Measurements from ENCODE around the gene TNNT3.
A peak's percentile ranks its signal among the peaks of the same experiment; 100 is the strongest.
"Not testable (repeated sequence)": the region's sequence is repeated elsewhere in the genome, so short reads cannot be mapped to it uniquely, and the experiment has no call there.

TNNT3 gene

GRCh38 chr11:1919391-1920127 is at the start of gene TNNT3:
Gene TNNT3, plus strand, starts transcription at chr11:1919703. Its CDS starts 3,172 bp downstream, at chr11:1922875.
- H3K27me3 ChIP-seq (replicated peaks; ENCODE audit: control insufficient read depth, insufficient read depth, low read length) = no peaks in the 10 kb centered on the region
- no peaks in the 10 kb centered on the region for H3K9me3 ChIP-seq (ENCODE audit: control insufficient read depth, low read length)
- no peak for DNase-seq (ENCODE audit: low read depth)
- H3K9ac ChIP-seq (ENCODE audit: low read length) = no peak within 1 kb of the TSS
- H3K4me3 ChIP-seq (ENCODE audit: low read length) = no peak within 1 kb of the TSS
- peaks cover 20% of the 10 kb centered on the region for H3K4me1 ChIP-seq (ENCODE audit: control insufficient read depth, insufficient read depth, low read length)
- H3K36me3 ChIP-seq (ENCODE audit: control insufficient read depth, insufficient read depth, low read length, severe bottlenecking) = no peaks in the 10 kb centered on the region

GRCh38 chr11:1870326-1870696 is 49.2 kb upstream of the TNNT3 start:
- Histone ChIP-seq H3K27me3 (replicated peaks; ENCODE audit: control insufficient read depth, insufficient read depth, low read length) (peaks cover 10% of the 10 kb centered on the region), H3K4me1 (ENCODE audit: control insufficient read depth, insufficient read depth, low read length) (peaks cover 24% of the 10 kb centered on the region), H3K36me3 (ENCODE audit: control insufficient read depth, insufficient read depth, low read length, severe bottlenecking) (no peaks in the 10 kb centered on the region), H3K9ac (ENCODE audit: low read length) (peak overlapping the region; percentile 83), H3K9me3 (ENCODE audit: control insufficient read depth, low read length) (no peaks in the 10 kb centered on the region), H3K4me3 (ENCODE audit: low read length) (peak overlapping the region; percentile 76)
- DNase-seq (ENCODE audit: low read depth) = no peak

- Histone ChIP-seq H3K36me3 (ENCODE audit: control insufficient read depth, insufficient read depth, low read length, severe bottlenecking) (no peaks in the 10 kb centered on the region), H3K4me3 (ENCODE audit: low read length) (peak overlapping the region; percentile 76), H3K4me1 (ENCODE audit: control insufficient read depth, insufficient read depth, low read length) (peaks cover 26% of the 10 kb centered on the region), H3K27me3 (replicated peaks; ENCODE audit: control insufficient read depth, insufficient read depth, low read length) (peaks cover 10% of the 10 kb centered on the region), H3K9ac (ENCODE audit: low read length) (peak overlapping the region; percentile 83), H3K9me3 (ENCODE audit: control insufficient read depth, low read length) (no peaks in the 10 kb centered on the region)
- DNase-seq (ENCODE audit: low read depth) = no peak
These were observed 48.6 kb upstream of the TNNT3 start for GRCh38 chr11:1870721-1871466.

GRCh38 chr11:1871531-1871930 is 48.0 kb upstream of the TNNT3 start:
- H3K4me1 ChIP-seq (ENCODE audit: control insufficient read depth, insufficient read depth, low read length) = peaks cover 32% of the 10 kb centered on the region
- H3K4me3 ChIP-seq (ENCODE audit: low read length) = peak overlapping the region; percentile 76
- DNase-seq (ENCODE audit: low read depth) = no peak
- peaks cover 10% of the 10 kb centered on the region for H3K27me3 ChIP-seq (replicated peaks; ENCODE audit: control insufficient read depth, insufficient read depth, low read length)
- H3K9me3 ChIP-seq (ENCODE audit: control insufficient read depth, low read length) = no peaks in the 10 kb centered on the region
- peak overlapping the region; percentile 83 for H3K9ac ChIP-seq (ENCODE audit: low read length)
- no peaks in the 10 kb centered on the region for H3K36me3 ChIP-seq (ENCODE audit: control insufficient read depth, insufficient read depth, low read length, severe bottlenecking)

GRCh38 chr11:1872267-1872985 is 47.1 kb upstream of the TNNT3 start:
- Histone ChIP-seq H3K27me3 (replicated peaks; ENCODE audit: control insufficient read depth, insufficient read depth, low read length) (peaks cover 10% of the 10 kb centered on the region), H3K9ac (ENCODE audit: low read length) (peak overlapping the region; percentile 83), H3K4me1 (ENCODE audit: control insufficient read depth, insufficient read depth, low read length) (peaks cover 38% of the 10 kb centered on the region), H3K4me3 (ENCODE audit: low read length) (peak overlapping the region; percentile 76), H3K9me3 (ENCODE audit: control insufficient read depth, low read length) (no peaks in the 10 kb centered on the region), H3K36me3 (ENCODE audit: control insufficient read depth, insufficient read depth, low read length, severe bottlenecking) (no peaks in the 10 kb centered on the region)
- no peak for DNase-seq (ENCODE audit: low read depth)

- Histone ChIP-seq H3K9me3 (ENCODE audit: control insufficient read depth, low read length) (no peaks in the 10 kb centered on the region), H3K9ac (ENCODE audit: low read length) (peak overlapping the region; percentile 83), H3K27me3 (replicated peaks; ENCODE audit: control insufficient read depth, insufficient read depth, low read length) (peaks cover 9% of the 10 kb centered on the region), H3K36me3 (ENCODE audit: control insufficient read depth, insufficient read depth, low read length, severe bottlenecking) (no peaks in the 10 kb centered on the region), H3K4me3 (ENCODE audit: low read length) (peak overlapping the region; percentile 76), H3K4me1 (ENCODE audit: control insufficient read depth, insufficient read depth, low read length) (peaks cover 41% of the 10 kb centered on the region)
- DNase-seq (ENCODE audit: low read depth) = peak; percentile 58
These were observed 46.3 kb upstream of the TNNT3 start for GRCh38 chr11:1873048-1873812.

- Histone ChIP-seq H3K4me1 (ENCODE audit: control insufficient read depth, insufficient read depth, low read length) (peaks cover 37% of the 10 kb centered on the region), H3K9ac (ENCODE audit: low read length) (peak overlapping the region; percentile 56)
- H3K4me3 ChIP-seq (ENCODE audit: low read length); H3K9me3 ChIP-seq (ENCODE audit: control insufficient read depth, low read length); H3K27me3 ChIP-seq (replicated peaks; ENCODE audit: control insufficient read depth, insufficient read depth, low read length); H3K36me3 ChIP-seq (ENCODE audit: control insufficient read depth, insufficient read depth, low read length, severe bottlenecking); DNase-seq (ENCODE audit: low read depth): not testable (repeated sequence)
These were observed 45.7 kb upstream of the TNNT3 start for GRCh38 chr11:1873813-1874150.

GRCh38 chr11:1874441-1875092 is 44.9 kb upstream of the TNNT3 start:
- H3K9me3 ChIP-seq (ENCODE audit: control insufficient read depth, low read length); H3K27me3 ChIP-seq (replicated peaks; ENCODE audit: control insufficient read depth, insufficient read depth, low read length); H3K36me3 ChIP-seq (ENCODE audit: control insufficient read depth, insufficient read depth, low read length, severe bottlenecking); DNase-seq (ENCODE audit: low read depth); H3K4me3 ChIP-seq (ENCODE audit: low read length): not testable (repeated sequence)
- Histone ChIP-seq H3K9ac (ENCODE audit: low read length) (peak overlapping the region; percentile 49), H3K4me1 (ENCODE audit: control insufficient read depth, insufficient read depth, low read length) (peaks cover 31% of the 10 kb centered on the region)

GRCh38 chr11:1875093-1875850 is 44.2 kb upstream of the TNNT3 start:
- Histone ChIP-seq H3K9me3 (ENCODE audit: control insufficient read depth, low read length) (no peaks in the 10 kb centered on the region), H3K27me3 (replicated peaks; ENCODE audit: control insufficient read depth, insufficient read depth, low read length) (no peaks in the 10 kb centered on the region), H3K9ac (ENCODE audit: low read length) (peak overlapping the region; percentile 49), H3K4me1 (ENCODE audit: control insufficient read depth, insufficient read depth, low read length) (peaks cover 32% of the 10 kb centered on the region), H3K4me3 (ENCODE audit: low read length) (no peak overlapping the region), H3K36me3 (ENCODE audit: control insufficient read depth, insufficient read depth, low read length, severe bottlenecking) (no peaks in the 10 kb centered on the region)
- DNase-seq (ENCODE audit: low read depth) = no peak

- H3K4me1 ChIP-seq (ENCODE audit: control insufficient read depth, insufficient read depth, low read length) = peaks cover 34% of the 10 kb centered on the region
- DNase-seq (ENCODE audit: low read depth); H3K27me3 ChIP-seq (replicated peaks; ENCODE audit: control insufficient read depth, insufficient read depth, low read length): not testable (repeated sequence)
These were observed 43.6 kb upstream of the TNNT3 start for GRCh38 chr11:1875851-1876301.

More at GRCh38 chr11:1875851-1876301, 43.6 kb upstream of the TNNT3 start:
- not testable (repeated sequence) for H3K36me3 ChIP-seq (ENCODE audit: control insufficient read depth, insufficient read depth, low read length, severe bottlenecking); H3K9me3 ChIP-seq (ENCODE audit: control insufficient read depth, low read length)
- H3K9ac ChIP-seq (ENCODE audit: low read length) = peak overlapping the region; percentile 74
- peak overlapping the region; percentile 12 for H3K4me3 ChIP-seq (ENCODE audit: low read length)

Data from adipocyte (in vitro differentiated cells).